ENCODE data around the gene CALCOCO2. TPM values are rescaled to one million over a fixed set of nuclear protein-coding genes. Genes with fewer than 3 reads are reported as not detected.
"Not testable (repeated sequence)": the region's sequence is repeated elsewhere in the genome, so short reads cannot be mapped to it uniquely, and the experiment has no call there.

The CALCOCO2 gene
- total RNA-seq, 1 donor = 98.9 TPM

GRCh38 chr17:48860456-48860855 is 29.6 kb downstream of the CALCOCO2 start:
- no peak for TF ChIP-seq CTCF (IDR thresholded peaks at IDR 0.05; ENCODE audit: insufficient read depth, low read depth, low read length)
- no peak for DNase-seq (ENCODE audit: low read depth)
- H3K4me3 ChIP-seq (ENCODE audit: low read depth, low read length) = no peak overlapping the region

DNA sequence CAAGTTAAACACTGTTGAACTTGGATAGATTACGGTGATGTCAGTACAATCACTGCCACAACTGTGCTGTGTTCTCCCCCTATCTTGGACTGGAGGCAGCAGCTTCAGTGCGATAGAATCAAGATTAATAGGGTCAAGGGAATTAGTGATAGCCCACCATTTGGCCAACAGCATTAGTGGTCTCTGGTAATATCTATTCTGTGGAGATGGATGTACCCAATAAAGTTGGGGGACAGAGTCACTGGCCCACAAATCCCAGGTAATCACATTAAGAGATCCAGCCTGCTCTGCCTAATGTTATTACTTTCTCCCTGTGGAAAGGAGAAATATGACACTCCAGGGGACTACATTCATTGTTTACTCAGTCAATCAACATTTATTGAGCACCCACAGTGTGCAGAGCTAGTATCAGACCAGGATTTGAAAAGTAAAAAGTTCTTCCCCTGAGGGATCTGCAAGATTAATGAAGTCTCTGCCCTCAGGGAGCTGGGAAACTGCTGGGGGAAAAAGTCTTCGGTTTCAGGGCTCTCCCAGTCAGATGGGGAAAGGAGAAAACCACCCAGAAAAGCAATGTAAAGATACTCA is 38.2 kb downstream of the CALCOCO2 start:
- no peak for DNase-seq (ENCODE audit: low read depth)
- TF ChIP-seq CTCF (IDR thresholded peaks at IDR 0.05; ENCODE audit: insufficient read depth, low read depth, low read length) = no peak
- no peak overlapping the region for H3K4me3 ChIP-seq (ENCODE audit: low read depth, low read length)

DNA sequence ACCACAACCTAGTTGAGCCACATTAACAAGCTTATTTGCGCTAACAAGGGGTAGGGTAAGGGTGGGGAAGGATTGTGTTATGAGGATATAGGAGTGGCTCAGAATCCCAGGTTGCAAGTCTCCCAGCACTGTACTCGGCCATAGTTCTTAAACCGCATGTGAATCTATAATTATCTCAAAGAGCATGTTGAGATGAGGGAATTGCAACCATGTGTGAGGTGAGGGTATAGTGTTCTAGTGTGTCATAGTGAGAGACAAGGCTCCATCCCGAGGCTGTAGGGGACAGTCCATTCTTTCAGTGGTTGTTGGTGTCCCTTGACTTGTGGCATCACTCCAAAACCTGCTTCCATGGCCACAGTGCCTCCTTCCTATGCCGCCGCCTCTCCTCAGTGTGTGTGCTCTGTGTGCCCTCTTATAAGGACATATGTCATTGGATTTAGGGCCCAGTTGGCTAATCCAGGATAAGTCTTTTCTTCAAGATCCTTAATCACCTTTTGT is 39.0 kb downstream of the CALCOCO2 start:
- no peak for DNase-seq (ENCODE audit: low read depth)
- no peak for TF ChIP-seq CTCF (IDR thresholded peaks at IDR 0.05; ENCODE audit: insufficient read depth, low read depth, low read length)

DNA sequence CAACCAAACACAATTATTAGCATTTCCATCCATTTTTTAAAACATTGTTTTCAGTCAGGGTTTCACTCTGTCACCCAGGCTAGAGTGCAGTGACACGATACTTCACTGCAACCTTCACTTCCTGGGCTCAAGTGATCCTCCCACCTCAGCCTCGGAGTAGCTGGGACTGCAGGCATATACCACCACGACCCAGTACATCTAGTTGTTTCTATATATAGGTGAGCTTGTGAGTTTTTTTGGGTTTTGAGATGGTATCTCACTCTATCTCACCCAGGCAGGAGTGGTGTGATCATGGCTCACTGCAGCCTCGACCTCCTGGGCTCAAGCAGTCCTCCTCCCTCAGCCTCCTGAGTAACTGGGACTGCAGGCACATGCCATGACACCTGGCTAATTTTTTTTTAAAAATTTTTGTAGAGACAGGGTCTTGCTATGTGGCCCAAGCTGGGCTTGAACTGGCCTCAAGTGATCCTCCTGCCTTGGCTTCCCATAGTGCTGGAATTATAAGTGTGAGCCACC is 40.3 kb downstream of the CALCOCO2 start:
- no peak for TF ChIP-seq CTCF (IDR thresholded peaks at IDR 0.05; ENCODE audit: insufficient read depth, low read depth, low read length)
- no peak for DNase-seq (ENCODE audit: low read depth)
- no peak overlapping the region for H3K4me3 ChIP-seq (ENCODE audit: low read depth, low read length)

More for the DNA sequence above, 39.0 kb downstream of the CALCOCO2 start:
- H3K4me3 ChIP-seq (ENCODE audit: low read depth, low read length) = no peak overlapping the region

DNA sequence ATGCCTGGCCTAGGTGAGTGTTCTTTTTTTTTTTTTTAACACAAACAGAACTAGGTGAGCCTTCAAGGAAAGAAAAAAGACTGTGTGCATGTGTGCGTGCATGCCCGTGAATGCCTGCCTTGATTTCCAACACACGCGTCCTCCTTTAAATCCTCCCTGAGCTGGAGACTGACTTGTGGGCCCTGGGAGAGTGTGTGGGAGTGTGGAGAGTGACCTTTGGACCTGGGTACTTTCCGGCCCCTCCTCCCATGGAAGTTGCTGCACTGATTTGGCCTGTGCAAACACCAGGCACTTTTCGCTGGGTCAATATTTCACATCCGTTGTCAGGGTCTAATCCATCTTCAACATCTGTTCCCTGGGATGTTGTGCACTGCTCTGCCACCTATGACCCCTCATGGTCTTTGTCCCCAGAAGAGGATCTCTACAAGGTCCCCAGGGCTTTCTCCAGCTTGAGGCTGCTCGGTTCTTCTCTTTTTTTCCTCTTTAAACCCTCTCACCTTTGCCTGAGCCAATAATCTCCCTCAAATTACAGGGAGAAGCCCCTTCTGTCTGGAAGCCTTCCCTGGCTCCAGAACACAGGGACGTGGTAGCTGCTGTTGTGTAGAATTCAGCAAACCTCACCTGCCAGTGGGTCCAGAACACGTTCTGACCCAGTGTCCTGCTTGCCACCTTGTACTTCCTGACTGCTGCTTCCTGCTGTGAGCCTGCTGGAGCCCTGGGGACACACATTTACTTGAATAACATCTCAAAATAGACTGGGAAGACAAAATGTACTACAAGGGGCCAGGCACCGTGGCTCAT is 40.9 kb downstream of the CALCOCO2 start:
- DNase-seq (ENCODE audit: low read depth) = peak; percentile 49
- no peak for TF ChIP-seq CTCF (IDR thresholded peaks at IDR 0.05; ENCODE audit: insufficient read depth, low read depth, low read length)
- no peak overlapping the region for H3K4me3 ChIP-seq (ENCODE audit: low read depth, low read length)

GRCh38 chr17:48872409-48872808 is 41.6 kb downstream of the CALCOCO2 start:
- DNase-seq (ENCODE audit: low read depth); H3K4me3 ChIP-seq (ENCODE audit: low read depth, low read length): not testable (repeated sequence)

- no peak overlapping the region for H3K4me3 ChIP-seq (ENCODE audit: low read depth, low read length)
- TF ChIP-seq CTCF (IDR thresholded peaks at IDR 0.05; ENCODE audit: insufficient read depth, low read depth, low read length) = no peak
- DNase-seq (ENCODE audit: low read depth) = peak; percentile 86
Observed at GRCh38 chr17:48873209-48873608, 42.4 kb downstream of the CALCOCO2 start.

Measured in fibroblast of villous mesenchyme (primary cell).